Nucleus accumbens (tissue), 56 donors: ENCODE data around the gene PHF21A.
A peak's percentile ranks its signal among the peaks of the same experiment; 100 is the strongest.

Source experiments
- DNase-seq, 56 donors: peaks; one replicate each; lab custom pipeline; 2025; lab: John Stamatoyannopoulos, UW

The PHF21A gene

DNA sequence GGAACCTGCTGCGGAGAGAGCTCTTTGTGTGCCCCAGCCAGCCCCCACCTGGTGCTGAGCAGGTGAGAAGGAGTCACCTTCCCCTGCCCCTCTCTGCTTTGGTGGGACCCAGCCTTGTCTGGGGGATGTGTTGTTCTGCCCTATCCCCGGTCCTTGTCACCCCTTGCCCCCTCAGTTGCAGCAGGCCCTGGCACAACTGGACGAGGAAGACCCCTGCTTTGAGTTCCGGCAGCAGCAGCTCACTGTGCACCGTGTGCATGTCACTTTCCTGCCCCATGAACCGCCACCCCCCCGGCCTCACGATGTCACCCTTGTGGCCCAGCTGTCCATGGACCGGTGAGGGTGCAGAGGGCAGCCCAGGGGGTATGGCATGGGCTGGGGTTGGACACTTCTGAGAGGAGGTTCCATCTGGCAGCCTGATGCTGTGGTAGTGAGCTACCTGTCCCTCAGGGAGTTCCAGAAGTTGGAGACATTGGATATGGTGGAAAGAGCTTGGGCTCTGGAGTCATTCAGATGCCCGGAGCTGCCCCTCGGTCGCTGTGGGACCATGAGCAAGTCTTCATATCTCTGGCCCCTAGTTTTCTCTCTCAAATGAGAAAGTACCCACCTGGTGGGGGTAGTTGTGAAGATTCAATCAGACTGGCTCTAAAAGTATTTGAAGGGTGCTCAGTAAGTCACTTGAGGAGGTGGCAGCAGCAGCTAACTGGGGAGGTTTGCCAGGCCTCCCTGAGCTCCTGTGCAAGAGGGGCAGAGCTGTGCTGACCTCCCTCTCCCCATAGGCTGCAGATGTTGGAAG, 194.5 kb downstream of the PHF21A start:
- no peak for DNase-seq

DNA sequence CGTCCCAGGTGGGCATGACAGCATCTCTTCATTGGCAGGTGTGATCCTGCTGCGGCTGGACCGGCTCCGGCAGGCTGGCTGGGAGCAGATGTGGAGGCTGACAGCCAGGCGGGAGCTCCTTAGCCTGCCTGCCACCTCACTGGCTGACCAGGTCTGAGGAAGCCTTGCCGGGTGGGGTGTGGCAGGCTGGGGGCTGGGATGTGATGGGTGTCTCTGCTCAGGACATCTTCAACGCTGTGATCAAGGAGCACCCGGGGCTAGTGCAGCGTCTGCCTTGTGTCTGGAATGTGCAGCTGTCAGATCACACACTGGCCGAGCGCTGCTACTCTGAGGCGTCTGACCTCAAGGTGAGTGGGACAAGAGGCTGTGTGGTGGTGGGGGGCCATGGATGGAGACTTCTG, 195.3 kb downstream of the PHF21A start:
- DNase-seq = no peak

DNA sequence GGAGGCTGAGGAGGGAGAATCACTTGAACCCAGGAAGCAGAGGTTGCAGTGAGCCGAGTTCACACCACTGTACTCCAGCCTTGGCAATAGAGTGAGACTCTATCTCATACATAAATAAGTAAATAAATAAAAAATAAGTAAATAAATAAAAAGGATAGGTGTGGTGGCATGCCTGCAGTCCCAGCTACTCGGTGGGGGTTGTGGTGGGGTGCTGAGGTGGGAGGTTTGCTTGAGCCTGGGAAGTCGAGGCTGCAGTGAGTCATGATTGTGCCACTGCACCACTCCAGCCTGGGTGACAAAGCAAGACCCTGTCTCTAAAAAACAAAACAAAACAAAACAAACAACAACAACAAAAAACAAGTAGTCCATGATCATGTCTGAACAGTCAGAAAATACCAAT, 195.7 kb downstream of the PHF21A start:
- no peak for DNase-seq

DNA sequence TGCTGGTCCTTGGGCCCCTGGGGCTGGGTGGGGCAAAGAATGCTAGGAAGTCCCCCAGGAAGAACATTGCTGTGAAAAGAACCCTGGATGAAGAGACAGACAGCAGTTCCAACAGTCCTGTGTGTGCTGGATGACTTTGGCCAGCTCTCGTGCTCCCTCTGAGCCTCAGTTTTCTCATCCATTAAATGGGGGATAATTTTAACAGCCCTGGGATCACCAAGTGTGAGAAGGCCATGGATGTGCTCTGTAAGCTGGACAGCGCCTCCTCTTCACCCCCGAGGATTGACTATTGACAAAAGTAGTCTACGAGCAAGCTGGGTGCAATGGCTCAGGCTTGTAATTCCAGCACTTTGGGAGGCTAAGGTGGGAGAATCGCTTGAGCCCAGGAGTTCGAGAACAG, 196.3 kb downstream of the PHF21A start:
- DNase-seq = no peak

DNA sequence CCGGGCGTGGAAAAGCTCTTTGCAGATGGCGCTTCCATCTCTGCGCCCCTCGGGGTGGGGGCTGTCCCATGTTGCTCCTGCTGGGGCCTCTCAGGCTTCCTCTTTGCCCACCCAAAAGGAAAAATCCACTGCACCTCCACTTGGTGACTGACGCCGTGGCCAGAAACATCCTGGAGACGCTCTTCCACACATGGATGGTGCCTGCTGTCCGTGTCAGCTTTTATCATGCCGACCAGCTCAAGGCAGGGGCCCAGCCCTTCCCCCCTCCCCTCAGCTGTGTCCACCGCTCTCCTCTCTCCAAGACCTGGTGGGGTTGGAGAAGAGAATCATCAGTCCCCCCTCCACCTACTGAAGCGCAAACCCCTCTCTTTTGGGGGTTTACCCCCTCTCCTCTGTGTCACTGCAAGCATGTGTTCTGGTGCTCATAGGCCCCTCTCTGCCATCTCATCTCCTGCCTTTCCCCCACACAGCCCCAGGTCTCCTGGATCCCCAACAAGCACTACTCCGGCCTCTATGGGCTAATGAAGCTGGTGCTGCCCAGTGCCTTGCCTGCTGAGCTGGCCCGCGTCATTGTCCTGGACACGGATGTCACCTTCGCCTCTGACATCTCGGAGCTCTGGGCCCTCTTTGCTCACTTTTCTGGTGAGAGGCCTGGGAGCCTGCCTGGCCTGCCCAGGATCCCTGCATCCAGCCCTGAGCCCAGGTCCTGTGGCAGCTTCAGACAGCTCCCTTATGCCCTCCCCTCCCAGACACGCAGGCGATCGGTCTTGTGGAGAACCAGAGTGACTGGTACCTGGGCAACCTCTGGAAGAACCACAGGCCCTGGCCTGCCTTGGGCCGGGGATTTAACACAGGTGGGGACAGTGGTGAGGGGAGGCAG, 197.0 kb downstream of the PHF21A start:
- no peak for DNase-seq

DNA sequence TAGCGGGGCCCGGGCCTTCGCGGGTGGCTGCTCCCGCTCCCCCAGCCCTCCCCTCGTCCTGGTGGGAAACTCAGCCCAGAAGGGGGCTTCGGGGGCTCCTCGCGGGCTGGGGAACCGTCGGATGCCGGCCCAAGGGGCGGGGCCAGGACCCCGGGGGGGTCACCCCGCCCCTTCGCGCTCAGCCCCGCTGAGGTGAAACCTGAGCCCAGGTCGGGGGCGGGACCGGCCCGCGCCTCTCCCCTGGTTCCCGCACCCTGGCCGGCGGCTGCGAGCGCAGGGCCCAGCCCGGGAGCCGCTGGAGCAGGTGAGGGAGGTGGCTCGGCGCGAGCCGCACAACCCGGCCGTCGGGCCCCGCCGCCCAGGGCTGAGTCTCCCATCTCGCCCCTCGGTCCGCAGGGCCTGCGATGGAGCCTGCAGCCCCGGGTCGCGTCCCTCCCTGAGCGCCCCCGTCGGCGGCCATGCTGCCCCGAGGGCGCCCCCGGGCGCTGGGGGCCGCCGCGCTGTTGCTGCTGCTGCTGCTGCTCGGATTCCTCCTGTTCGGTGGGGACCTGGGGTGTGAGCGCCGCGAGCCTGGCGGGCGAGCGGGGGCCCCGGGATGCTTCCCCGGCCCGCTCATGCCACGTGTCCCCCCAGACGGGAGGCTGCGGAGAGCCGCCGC, 198.7 kb downstream of the PHF21A start, which contains the start of gene LARGE2:
TSS of gene LARGE2 (plus strand) at position 232 of the 658 bp plus-strand sequence. CDS start at position 459, 227 bp downstream.
- no peak for DNase-seq

DNA sequence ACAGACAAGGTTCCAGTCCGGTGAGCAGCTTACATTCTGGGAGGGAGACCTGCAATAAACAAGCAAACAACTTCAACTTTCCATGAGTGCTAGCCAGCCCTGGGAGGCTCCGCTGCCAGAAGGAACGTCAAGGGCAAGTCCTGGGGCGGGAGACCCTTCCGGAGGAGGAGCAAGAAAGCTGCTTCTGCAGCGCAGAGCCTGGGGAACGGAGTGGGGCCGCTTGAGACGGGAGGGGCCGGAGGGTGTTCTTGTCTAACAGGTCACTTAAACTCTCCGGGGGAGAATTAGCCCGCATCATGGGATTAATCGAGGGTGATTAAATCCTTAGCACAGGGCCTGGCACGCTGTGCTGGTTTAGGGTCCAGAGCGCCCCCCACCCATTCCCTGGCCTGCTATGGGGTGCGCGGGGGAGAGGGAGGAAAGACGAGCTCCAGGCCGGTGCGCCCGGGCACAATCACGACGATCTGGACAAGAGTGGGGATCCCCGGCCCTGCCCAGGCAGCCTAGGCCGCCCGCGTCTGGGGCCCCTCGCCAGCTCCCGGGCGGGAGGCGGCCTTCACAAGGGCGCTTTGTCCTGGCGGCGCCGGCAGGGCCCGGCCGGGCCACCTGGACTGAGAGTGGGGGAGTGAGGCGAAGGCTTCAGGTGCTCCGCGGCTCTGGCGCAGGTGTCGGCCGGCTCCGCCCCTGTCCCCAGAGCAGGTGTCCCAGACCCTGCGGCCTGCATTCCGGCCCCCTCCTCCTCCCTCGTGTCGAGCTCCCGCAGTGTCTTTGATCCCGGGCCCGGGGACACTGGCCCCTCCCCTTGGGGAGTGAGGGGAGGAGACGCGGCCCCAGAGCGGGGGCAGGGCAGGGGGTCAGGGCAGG, 199.5 kb downstream of the PHF21A start:
- peak in 1 of 56 donors; percentile 55 for DNase-seq

DNA sequence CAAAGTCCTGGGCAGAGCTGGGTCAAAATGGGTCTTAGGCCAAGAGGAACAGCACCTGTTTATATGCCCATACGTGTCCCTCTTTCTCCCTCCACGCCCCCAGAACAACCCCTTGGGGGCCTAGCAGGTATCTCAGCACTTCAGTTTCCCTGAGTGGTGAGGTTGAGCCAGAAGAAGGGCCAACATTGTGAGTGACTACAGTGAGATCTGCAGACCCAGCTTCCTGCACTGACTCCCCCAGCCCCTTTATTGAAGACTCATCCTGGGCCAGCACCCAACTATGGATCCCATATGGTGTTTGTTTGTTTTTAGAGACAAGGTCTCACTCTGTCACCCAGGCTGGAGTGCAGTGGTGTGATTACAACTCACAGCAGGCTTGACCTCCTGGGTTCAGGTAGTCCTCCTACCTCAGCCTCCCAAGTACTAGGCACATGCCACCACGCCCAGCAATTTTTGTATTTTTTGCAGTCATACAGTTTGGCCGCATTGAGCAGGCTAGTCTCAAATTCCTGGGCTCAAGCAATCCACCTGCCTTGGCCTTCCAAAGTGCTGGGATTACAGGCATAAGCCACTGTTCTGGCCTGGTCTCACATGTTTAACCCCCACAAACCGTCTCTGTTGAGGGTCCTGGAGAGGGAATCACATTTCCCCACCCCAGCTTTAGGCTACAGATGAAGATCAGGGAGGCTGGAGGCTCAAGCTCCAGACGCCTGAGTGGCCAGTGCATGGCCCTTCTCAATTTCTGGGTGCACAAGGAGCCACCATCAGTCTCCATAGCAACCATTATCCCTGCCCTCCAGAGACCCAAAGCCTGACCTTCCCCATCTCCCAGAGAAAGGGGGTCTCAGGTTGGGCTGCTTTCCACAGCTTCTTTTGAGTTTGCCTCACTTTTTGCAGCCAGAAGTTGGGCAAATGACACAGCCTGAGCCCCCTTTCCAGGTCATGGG, 200.4 kb downstream of the PHF21A start:
- no peak for DNase-seq

DNA sequence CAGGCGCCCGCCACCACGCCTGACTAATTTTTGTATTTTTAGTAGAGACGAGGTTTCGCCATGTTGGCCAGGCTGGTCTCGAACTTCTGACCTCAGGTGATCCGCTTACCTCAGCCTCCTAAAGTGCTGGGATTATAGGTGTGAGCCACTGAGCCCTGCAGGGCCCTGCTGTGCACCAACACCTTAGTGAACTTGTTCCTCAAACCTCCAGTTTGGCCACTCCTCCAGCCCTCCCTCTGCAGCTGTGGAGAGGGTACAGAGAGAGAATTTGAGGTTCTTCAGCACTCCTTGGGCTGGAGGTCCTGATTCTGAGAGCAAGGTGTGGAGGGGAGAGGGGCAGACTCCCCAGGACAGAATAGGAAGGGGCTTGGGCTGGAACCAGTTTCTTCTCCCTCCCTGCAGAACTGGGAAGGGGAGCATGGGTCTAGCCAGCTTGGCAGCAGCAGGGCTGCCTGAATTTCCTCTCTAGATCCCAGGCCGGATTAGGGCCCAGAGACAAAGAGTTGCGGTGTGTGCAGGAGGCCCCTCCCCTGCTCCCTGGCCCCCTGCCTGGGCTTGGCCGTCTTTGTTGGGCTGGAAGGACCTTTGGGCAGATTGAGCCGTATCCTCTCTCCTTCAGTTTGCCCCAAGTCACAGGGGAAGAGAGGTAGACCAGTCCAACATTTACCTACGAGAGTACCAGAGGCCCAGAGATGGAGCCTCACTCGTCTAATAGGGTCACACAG, 201.3 kb downstream of the PHF21A start:
- peak in 1 of 56 donors; percentile 26 for DNase-seq

DNA sequence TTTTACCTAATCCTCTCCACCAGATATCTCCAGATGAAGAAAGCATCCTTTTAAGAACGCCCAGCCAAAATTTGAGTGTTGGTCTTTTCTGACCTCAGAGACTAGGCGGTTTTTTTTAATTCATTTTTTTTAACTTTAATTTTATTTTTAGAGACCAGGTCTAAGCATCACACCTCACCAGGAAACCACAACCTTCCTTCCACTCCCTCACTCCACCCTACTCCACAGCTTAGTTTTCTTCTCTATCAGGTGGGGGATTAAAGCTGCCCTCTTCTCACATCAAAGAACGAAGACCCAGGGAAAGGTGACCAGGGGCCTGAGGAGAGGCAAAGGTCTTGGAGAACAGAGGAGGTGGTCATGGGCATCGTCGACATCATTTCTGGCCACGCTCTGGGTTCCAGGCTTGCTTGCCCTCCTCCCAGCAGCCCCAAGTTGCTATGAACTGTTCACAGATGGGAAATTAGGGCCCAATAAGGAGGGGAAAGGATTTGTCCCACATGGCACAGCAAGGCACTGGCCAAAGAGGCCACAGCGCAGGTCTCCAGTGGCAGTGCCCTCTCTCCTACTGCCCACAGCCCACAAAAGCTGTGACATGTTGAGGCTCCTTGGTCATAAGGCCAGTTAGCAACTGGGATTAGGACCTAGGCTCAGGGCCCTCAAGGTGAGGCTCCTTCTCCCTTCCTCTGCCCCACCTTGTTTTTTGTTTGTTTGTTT, 202.1 kb downstream of the PHF21A start:
- no peak for DNase-seq

DNA sequence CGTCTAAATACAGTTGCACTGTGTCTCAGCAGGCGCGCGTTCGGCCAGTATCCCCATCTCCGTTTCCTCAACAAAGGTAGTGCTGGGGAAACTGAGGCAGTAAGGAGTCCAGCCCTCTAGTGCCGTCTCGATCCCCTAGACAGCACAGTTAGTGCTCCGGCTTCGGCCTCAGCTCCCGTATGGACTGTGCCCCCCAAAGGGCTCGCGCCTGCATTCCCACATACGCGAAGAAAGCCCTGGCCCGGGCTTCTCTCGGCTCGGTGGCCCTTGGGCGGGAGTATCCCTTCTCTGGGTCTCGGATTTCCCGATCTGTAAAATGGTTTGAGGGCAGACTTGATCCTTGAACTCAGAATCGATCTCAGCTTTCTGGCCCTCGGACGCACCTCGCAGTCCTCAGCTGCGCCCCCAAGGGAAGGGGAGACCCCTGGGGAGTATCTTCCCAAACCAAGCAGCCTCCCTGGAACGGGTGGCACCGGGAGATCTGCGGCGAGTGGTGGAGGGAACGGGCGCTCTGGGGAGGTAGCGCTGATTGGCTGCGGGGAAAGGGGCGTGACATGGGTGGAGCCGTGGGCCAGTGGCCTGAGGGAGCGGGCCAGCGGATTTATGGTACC, 202.8 kb downstream of the PHF21A start:
- peak in 54 of 56 donors; percentile 36 to 86 (median 68) for DNase-seq

DNA sequence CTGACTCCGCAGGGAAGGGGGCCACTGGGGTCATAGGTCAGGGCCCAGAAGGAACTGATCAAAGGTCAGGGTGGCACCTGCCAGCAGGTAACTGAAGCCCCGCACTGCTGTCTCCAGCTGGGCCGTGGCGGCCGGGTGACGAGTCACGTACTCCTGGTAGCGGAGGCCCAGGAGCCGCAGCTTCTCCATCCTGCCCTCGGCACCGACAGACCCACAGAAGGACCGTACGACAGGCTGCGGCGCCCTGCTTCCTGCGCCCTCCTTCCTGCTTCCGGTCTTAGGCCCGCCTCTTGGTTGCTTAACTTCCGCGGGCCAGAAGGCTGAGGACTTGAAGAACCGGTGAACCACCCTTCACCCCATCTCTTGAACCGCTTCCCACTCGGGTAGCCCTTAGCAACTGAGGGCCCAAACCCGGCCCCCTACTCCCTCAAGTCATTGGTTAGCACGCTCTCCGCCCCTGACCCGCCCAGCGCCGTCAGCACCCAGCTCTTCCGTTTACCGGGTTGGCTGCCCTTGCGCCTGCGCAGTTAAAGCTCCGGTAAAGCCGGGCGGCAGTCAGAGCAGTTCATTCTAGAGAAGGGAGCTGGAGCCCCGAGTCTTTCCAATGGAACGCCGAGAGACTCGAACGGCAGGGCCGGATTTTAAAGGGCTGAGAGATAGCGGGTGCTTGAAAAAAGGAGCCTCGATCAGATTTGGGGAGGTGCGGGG, 203.5 kb downstream of the PHF21A start, which contains the start of gene PEX16:
TSS of gene PEX16 (minus strand) at position 255 of the 708 bp plus-strand sequence. CDS start at position 189, 66 bp downstream.
- DNase-seq = peak; percentile 59 to 98 (median 94)

DNA sequence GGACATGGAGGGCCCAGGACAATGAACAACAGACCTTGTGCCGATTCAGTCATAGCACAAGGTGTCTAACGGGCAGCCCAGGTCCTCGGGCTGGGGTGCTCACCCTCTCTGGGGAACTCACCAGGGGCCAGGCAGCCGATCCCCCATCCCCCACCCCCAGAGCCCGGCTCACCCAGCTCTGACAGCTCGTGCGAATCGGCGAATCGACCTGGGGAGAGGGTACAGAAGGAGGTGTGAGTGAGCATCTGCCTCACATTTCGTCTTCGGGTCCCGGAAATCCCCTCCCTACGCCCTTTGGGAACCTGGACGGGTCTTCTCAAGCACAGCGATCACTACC, 204.0 kb downstream of the PHF21A start:
- DNase-seq = no peak

DNA sequence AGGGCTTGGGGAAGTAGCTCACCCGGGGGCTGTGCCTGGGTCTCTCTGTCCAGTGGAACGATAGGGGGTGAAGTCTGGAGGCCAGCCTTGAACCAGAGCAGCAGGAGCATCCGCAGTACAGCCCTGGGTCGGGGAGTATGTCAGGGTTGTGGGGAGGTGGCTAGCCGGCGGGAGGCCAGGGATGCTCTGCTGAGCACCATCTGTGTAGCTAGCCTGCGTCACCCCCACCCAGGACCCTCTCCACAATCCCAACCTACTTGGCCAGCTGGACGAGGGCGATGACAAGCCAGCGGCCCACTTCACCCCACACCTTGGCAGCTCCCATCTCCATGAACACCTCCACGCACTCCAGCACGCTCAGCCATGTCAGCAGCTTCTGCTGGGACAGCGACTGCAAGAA, 205.8 kb downstream of the PHF21A start:
- no peak for DNase-seq

DNA sequence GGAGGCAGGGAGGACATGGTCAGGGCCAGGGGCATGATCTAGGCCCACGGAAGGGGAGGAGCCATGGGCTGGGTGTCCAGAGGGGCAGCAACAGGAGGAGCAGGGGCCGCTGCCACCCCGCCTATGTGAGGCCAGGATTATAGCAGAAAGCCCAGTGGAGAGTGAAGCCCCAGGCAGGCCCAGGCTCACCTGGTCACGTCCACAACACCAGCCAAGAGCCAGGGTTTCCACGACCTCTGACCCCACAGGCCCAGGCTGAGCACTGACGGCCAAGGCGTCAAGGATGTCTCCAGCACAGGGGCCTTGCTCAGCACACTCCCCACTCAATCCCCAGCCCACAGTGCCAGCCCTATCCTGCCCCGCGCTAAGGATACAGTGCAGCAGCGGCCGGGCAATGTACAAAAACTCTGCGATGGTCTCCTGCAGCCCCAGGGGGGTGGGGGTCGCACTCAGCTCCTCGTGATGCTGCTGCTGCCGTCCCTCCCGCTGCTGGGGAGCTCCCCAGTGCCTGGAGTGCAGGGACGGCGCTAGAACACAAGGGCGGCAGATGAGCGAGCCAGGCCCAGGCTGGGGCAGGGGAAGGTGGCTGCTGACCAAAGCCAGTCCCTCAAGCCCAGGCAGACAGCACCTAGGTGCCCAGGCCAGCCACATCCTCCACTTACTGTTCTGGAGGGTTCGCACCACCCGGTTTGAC, 207.2 kb downstream of the PHF21A start:
- DNase-seq = no peak

DNA sequence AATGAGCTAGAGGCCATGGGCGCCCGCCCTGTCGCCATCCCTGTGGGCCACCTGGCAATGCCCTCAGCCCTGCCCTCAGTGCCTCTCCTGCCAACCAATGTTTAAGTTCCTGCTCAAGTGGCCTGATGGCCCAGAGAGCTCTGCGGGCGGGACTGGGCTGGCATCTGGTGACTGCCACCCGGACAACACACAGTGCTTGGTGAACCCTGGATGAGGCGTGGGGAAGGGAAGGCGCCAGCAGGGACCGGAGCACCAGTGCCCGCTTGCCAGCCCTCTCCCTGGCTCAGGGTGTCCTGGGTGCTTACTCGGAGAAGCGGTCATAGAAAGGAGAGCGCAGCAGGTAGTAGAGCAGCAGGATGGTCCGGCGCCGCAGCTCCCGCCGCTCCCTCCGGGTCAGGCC, 207.7 kb downstream of the PHF21A start:
- no peak for DNase-seq
